ENCODE results near the gene SGF29.
"Not testable (repeated sequence)": the region's sequence is repeated elsewhere in the genome, so short reads cannot be mapped to it uniquely, and the experiment has no call there.

The SGF29 gene

GRCh38 chr16:28569021-28569420, 15.3 kb downstream of the SGF29 start:
- no peak for DNase-seq

- no peak for DNase-seq
Observed at GRCh38 chr16:28569968-28570752, 16.4 kb downstream of the SGF29 start.

DNA sequence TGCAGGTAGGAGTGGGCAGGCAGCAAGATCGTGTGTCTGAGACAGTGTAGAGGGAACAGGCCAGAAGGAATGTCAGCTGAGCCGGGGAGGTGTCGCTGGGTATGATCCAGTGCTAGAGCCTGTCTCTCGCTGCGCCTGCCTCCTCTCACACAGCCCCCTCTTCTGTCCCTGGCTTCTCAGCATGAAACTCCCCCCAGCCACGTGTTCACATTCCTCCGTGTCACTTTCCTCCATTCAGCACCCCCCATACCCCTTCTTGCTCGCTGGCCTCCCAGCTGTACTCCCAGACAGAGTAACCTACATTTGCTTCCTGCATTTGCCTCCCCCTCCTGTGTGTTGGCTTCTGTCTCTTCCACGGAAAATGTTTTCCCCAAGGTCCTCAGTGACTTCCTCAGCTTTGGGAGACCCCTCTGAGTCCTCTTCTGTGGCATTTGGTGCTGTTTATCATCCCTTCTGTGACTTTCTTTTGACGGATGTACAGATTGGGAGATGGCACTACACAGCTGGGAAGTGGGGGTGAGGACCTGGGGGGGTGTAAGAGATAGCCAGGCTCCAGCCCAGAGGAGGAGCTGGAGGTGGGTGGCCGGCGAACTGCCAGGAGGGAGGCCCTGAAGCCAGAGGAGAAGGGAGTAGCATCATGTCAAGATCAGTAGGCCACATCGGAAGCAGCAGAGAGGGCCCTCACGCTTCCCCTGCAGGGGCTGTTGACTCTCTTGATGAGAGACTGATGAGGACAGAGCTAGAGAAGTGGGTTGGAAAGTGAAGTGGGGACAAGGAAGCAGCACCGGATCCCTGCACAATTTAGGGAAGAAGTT, 19.2 kb downstream of the SGF29 start:
- no peak for DNase-seq

- no peak for DNase-seq
Observed at GRCh38 chr16:28573738-28574718, 20.3 kb downstream of the SGF29 start.

DNA sequence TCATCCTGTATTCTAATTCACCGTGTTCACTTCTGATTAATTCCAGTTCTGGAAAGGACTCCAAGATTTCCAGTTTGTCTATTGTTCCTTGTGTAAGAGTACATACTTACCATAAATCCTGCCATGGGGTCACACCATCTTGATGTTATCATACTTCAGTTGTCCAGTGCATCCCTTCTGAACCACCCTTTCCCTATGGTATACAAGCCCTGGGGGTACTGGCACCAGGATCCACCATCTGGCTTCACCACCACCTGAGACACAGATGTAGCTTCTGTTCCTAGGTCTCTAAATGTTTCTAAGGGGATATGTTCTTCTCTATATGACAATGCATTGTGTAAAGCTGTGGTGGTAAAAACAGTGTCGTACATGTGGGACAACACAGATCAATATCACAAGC, 21.2 kb downstream of the SGF29 start:
- no peak for DNase-seq

- no peak for DNase-seq
Observed at GRCh38 chr16:28575446-28576109, 21.9 kb downstream of the SGF29 start.

GRCh38 chr16:28580726-28581315, 27.1 kb downstream of the SGF29 start:
- no peak for DNase-seq

GRCh38 chr16:28585674-28586073, 32.0 kb downstream of the SGF29 start:
- DNase-seq: no peak

- no peak for DNase-seq
Observed at GRCh38 chr16:28586466-28586865, 32.7 kb downstream of the SGF29 start.

DNA sequence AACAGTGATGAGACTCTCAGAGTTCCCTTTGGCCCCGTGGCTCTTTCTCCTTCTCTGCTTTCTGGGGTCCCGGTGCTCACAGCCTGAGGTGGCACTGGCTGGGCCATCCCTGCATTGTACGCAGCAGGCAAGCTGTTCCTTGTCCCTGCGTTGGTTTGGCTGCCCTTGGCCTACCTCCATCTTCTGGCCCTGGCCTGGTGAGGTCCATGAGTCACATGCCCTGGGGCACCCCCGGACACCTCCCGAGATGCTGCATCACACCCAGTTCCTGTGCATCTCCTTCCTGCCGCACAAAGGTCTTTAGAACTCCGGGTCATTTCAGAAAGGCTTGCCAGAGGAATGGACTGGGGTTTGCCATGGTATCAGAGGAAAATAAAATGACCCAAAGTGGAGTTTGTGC, 33.7 kb downstream of the SGF29 start:
- no peak for DNase-seq

GRCh38 chr16:28589069-28589468, 35.3 kb downstream of the SGF29 start:
- no peak for DNase-seq

DNA sequence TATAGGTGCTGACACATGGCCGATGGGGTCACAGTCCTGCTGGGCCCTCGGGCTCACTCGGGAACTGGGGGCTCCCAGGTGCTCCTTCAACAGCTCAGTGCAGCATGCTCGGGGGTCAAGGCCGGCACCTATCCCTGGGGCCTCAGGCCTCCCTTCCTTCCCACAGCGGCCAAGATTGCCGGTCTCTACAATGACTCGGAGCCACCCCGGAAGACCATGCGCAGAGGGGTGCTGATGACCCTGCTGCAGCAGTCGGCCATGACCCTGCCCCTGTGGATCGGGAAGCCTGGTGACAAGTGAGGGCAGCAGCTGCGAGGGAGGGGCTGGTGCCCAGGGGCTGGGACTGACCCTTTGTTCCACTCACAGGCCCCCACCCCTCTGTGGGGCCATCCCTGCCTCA, 36.2 kb downstream of the SGF29 start:
- no peak for DNase-seq

DNA sequence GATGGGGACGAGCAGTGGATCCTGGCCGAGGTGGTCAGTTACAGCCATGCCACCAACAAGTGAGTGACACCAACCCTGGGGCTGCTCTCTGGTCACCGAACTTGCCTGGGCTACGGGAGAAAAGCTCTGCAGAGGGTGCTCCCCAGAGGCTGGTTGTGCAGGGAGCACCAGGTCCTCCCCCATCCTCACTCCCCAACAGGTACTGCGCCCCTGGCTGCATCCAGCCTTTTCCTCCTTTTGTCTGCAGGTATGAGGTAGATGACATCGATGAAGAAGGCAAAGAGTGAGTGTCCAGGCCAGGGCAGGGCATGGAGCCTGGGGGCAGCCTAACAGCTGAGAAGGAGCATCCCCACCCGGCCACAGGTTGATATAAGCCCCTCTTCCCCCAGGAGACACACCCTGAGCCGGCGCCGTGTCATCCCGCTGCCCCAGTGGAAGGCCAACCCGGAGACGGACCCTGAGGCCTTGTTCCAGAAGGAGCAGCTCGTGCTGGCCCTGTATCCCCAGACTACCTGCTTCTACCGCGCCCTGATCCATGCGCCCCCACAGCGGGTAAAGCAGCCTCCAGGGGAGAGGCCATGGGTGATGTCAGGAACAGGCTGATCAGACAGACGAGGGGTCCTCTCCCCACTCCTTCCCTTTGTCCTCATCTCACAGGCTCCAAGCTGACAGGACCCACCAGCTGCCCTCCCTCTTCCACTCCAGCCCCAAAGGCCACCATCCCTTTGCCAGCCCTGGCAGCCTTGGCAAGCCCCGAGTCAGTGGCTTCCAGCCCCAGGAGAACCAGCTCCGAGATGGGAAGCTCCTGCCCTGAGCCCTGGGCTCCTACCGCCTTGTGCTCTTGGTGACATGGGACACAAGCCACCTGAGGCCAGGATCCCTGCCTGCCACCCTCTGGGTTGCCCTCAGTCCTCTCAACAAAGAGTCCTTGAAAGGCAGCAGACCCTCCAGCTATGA, 36.9 kb downstream of the SGF29 start:
- no peak for DNase-seq

DNA sequence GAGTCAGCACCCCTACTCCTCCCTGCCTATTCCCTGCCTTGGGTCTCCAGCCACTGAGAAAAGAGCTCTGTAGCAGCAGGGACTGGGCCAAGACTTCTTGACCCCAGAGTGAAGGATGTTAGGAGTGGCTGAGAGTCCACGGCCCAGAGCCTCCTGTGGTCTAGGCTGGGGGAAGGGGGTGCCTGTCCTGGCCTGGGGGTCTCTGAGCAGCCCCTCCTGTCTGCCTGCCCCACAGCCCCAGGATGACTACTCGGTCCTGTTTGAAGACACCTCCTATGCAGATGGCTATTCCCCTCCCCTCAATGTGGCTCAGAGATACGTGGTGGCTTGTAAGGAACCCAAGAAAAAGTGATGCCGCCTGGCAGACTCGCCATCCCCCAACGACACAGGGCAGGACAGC, 37.6 kb downstream of the SGF29 start:
- DNase-seq: no peak

- no peak for DNase-seq
Observed at GRCh38 chr16:28592511-28592910, 38.8 kb downstream of the SGF29 start.

DNA sequence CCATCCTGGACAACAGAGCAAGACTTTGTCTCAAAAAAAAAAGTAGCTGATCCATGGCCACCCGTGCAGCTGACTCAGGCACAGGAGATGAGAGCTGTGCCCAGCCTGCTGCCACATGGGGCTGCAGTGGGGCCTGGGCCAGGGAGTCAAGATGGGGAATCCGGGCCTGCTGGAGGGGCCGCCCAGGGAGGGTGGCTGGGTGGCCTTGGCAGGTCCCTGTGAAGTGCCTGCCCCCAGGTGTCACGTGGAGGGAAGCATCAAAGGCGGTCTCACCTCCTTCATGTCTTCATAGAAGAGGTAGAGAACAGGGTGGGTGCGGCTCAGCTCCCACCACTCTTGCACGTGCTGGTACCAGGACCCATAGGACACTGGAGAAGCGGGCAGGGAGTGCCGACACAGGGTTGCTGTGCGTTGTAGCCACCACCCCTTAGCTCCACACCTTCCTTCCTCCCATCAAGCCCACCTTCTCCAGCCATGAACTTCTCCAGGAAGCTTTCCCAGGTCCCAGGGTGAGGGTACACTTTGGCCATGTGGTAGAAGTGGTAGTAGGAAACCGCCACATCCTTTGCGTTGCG, 39.3 kb downstream of the SGF29 start:
- no peak for DNase-seq

GRCh38 chr16:28595451-28595850, 41.7 kb downstream of the SGF29 start:
- DNase-seq: not testable (repeated sequence)

DNA sequence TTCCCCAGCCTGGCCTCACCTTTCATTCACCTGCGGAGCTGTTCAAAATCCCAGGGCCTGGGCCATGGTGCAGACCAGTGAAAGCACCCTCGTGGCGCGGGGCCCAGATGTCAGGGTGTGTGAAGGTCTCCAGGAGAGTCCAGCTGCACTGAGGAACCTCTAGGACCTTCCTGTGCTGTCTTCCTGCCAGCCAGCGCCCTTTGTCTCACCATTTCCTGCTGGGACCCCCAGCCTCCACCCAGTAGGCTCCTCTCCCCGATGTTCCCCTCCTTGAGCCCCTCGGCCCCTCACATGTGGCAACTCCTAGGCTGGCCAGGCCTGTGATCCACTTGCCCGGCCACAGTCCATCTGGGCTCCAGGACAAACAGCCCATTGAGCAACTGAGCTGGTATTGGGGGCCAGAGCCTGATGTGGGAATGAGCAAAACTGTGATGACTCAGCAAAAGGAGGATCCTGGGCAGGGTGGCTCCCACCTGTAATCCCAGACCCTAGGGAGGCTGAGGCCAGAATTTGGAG, 42.5 kb downstream of the SGF29 start:
- no peak for DNase-seq

- no peak for DNase-seq
Observed at GRCh38 chr16:28596840-28597691, 43.3 kb downstream of the SGF29 start, which contains the start of gene SULT1A2. Gene SULT1A2 (minus strand): TSS chr16:28597050. CDS start chr16:28595930, 1,120 bp downstream.
